ENCODE data around the gene CYP2C19.

The CYP2C19 gene

DNA sequence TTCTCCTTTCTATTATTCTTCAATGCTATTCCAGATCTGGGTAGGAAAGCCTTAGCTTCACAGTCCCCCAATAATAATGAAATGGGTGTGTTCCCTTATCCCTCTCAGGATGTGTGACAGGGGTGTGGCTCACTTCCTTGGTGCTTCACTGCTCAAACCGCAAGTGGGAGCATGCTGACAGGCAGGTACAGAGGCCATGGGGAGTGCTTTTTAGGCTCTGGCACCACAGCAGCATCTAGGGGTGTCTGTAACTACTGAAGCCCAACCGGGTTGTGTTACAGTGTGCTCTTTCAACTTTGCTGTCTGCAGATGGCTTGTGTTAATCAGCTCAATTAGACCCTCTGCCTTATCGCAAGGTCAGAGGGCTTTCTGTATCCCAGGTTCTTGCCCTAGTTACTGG, 96.6 kb downstream of the CYP2C19 start:
- no peaks in the 10 kb centered on the region for H3K9me3 ChIP-seq (ENCODE audit: control insufficient read depth, insufficient read depth, low read depth, low read length)
- H3K4me1 ChIP-seq (ENCODE audit: control insufficient read depth, insufficient read depth, low read length) = no peaks in the 10 kb centered on the region
- ChIA-PET POLR2A (no interaction called here), CTCF (no interaction called here)
- H3K4me3 ChIP-seq (ENCODE audit: low read depth, low read length) = no peak overlapping the region
- H3K27ac ChIP-seq (ENCODE audit: extremely low read depth, low read depth, low read length) = no peak overlapping the region
- no peaks in the 10 kb centered on the region for H3K36me3 ChIP-seq (ENCODE audit: control insufficient read depth in 2 of 2, insufficient read depth in 1 of 2, low read length in 2 of 2)
- TF ChIP-seq ZNF768 (tag by site-specific recombination; IDR thresholded peaks at IDR 0.05) (no peak), ZNF707 (tag by site-specific recombination; IDR thresholded peaks at IDR 0.05) (no peak), ZNF404 (tag by site-specific recombination; IDR thresholded peaks at IDR 0.05) (no peak), ZNF776 (tag by site-specific recombination; IDR thresholded peaks at IDR 0.05; ENCODE audit: borderline replicate concordance) (no peak), BCL11B (tag by site-specific recombination; IDR thresholded peaks at IDR 0.05; ENCODE audit: low read depth) (no peak), ZNF514 (tag by site-specific recombination; IDR thresholded peaks at IDR 0.05) (no peak), ZNF610 (tag by site-specific recombination; IDR thresholded peaks at IDR 0.05; ENCODE audit: borderline replicate concordance) (no peak), ZNF624 (tag by site-specific recombination; IDR thresholded peaks at IDR 0.05) (no peak), SALL2 (tag by site-specific recombination; IDR thresholded peaks at IDR 0.05; ENCODE audit: borderline replicate concordance) (no peak)
- TF ChIP-seq, protein P1, sequence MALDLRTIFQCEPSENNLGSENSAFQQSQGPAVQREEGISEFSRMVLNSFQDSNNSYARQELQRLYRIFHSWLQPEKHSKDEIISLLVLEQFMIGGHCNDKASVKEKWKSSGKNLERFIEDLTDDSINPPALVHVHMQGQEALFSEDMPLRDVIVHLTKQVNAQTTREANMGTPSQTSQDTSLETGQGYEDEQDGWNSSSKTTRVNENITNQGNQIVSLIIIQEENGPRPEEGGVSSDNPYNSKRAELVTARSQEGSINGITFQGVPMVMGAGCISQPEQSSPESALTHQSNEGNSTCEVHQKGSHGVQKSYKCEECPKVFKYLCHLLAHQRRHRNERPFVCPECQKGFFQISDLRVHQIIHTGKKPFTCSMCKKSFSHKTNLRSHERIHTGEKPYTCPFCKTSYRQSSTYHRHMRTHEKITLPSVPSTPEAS (tag by site-specific recombination; IDR thresholded peaks at IDR 0.05) = no peak
- TF ChIP-seq, protein P2, sequence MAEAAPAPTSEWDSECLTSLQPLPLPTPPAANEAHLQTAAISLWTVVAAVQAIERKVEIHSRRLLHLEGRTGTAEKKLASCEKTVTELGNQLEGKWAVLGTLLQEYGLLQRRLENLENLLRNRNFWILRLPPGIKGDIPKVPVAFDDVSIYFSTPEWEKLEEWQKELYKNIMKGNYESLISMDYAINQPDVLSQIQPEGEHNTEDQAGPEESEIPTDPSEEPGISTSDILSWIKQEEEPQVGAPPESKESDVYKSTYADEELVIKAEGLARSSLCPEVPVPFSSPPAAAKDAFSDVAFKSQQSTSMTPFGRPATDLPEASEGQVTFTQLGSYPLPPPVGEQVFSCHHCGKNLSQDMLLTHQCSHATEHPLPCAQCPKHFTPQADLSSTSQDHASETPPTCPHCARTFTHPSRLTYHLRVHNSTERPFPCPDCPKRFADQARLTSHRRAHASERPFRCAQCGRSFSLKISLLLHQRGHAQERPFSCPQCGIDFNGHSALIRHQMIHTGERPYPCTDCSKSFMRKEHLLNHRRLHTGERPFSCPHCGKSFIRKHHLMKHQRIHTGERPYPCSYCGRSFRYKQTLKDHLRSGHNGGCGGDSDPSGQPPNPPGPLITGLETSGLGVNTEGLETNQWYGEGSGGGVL (tag by site-specific recombination; IDR thresholded peaks at IDR 0.05) = no peak

DNA sequence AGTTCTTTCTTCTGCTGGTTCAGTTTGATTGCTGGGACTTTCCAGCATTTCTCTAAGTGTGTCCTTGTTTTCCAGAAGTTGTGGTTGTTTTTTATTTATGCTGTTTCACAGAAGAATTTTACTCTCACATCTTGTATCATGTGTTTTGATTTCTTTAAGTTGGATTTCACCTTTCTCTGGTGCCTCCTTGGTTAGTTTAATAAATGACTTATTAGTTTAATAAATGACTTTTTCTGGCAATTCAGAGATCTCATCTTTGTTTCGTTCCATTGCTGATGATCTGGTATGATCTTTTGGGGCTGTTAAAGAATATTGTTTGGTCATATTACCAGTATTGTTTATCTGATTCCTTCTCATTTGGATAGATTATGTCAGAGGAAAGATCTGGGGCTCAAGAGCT, 116.2 kb downstream of the CYP2C19 start:
- Histone ChIP-seq H3K4me1 (ENCODE audit: control insufficient read depth, insufficient read depth, low read length) (no peaks in the 10 kb centered on the region), H3K4me3 (ENCODE audit: low read depth, low read length) (no peak overlapping the region), H3K9me3 (ENCODE audit: control insufficient read depth, insufficient read depth, low read depth, low read length) (no peaks in the 10 kb centered on the region), H3K36me3 (ENCODE audit: control insufficient read depth in 2 of 2, insufficient read depth in 1 of 2, low read length in 2 of 2) (no peaks in the 10 kb centered on the region), H3K27ac (ENCODE audit: extremely low read depth, low read depth, low read length) (no peak overlapping the region)
- TF ChIP-seq ZNF658 (tag by site-specific recombination; IDR thresholded peaks at IDR 0.05) (no peak), ZNF221 (tag by site-specific recombination; IDR thresholded peaks at IDR 0.05; ENCODE audit: borderline replicate concordance) (no peak), SP2 (tag by site-specific recombination; IDR thresholded peaks at IDR 0.05) (no peak), ZNF585B (tag by site-specific recombination; IDR thresholded peaks at IDR 0.05) (no peak), MEIS1 (CRISPR knock-in tag; IDR thresholded peaks at IDR 0.05; ENCODE audit: borderline replicate concordance) (no peak), ZNF132 (tag by site-specific recombination; IDR thresholded peaks at IDR 0.05; ENCODE audit: borderline replicate concordance) (no peak), ZIC2 (tag by site-specific recombination; IDR thresholded peaks at IDR 0.05) (no peak), ZNF211 (tag by site-specific recombination; IDR thresholded peaks at IDR 0.05; ENCODE audit: low read depth) (no peak), ZNF629 (tag by site-specific recombination; IDR thresholded peaks at IDR 0.05) (no peak), ZNF138 (tag by site-specific recombination; IDR thresholded peaks at IDR 0.05; ENCODE audit: borderline replicate concordance) (no peak), ZNF248 (tag by site-specific recombination; IDR thresholded peaks at IDR 0.05) (no peak), ZFP3 (tag by site-specific recombination; IDR thresholded peaks at IDR 0.05; ENCODE audit: low read depth) (no peak), OVOL3 (tag by site-specific recombination; IDR thresholded peaks at IDR 0.05) (no peak), ZNF610 (tag by site-specific recombination; IDR thresholded peaks at IDR 0.05; ENCODE audit: borderline replicate concordance) (no peak)
- TF ChIP-seq, protein P3, sequence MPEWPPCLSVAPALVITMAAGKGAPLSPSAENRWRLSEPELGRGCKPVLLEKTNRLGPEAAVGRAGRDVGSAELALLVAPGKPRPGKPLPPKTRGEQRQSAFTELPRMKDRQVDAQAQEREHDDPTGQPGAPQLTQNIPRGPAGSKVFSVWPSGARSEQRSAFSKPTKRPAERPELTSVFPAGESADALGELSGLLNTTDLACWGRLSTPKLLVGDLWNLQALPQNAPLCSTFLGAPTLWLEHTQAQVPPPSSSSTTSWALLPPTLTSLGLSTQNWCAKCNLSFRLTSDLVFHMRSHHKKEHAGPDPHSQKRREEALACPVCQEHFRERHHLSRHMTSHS (tag by site-specific recombination; IDR thresholded peaks at IDR 0.05) = no peak
- TF ChIP-seq, protein P4, sequence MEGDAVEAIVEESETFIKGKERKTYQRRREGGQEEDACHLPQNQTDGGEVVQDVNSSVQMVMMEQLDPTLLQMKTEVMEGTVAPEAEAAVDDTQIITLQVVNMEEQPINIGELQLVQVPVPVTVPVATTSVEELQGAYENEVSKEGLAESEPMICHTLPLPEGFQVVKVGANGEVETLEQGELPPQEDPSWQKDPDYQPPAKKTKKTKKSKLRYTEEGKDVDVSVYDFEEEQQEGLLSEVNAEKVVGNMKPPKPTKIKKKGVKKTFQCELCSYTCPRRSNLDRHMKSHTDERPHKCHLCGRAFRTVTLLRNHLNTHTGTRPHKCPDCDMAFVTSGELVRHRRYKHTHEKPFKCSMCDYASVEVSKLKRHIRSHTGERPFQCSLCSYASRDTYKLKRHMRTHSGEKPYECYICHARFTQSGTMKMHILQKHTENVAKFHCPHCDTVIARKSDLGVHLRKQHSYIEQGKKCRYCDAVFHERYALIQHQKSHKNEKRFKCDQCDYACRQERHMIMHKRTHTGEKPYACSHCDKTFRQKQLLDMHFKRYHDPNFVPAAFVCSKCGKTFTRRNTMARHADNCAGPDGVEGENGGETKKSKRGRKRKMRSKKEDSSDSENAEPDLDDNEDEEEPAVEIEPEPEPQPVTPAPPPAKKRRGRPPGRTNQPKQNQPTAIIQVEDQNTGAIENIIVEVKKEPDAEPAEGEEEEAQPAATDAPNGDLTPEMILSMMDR (tag by site-specific recombination; IDR thresholded peaks at IDR 0.05) = no peak
- TF ChIP-seq, protein P5, sequence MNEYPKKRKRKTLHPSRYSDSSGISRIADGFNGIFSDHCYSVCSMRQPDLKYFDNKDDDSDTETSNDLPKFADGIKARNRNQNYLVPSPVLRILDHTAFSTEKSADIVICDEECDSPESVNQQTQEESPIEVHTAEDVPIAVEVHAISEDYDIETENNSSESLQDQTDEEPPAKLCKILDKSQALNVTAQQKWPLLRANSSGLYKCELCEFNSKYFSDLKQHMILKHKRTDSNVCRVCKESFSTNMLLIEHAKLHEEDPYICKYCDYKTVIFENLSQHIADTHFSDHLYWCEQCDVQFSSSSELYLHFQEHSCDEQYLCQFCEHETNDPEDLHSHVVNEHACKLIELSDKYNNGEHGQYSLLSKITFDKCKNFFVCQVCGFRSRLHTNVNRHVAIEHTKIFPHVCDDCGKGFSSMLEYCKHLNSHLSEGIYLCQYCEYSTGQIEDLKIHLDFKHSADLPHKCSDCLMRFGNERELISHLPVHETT (tag by site-specific recombination; IDR thresholded peaks at IDR 0.05) = no peak
- CTCF ChIA-PET = no interaction called here
- POLR2A ChIA-PET = no interaction called here
